CD4-positive, alpha-beta T cell treated with Interleukin-15 for 4 hours (primary cell): ENCODE data around the gene TP53I3.
A peak's percentile ranks its signal among the peaks of the same experiment; 100 is the strongest.
"Not testable (repeated sequence)": the region's sequence is repeated elsewhere in the genome, so short reads cannot be mapped to it uniquely, and the experiment has no call there.

Experiments
- DNase-seq: peaks from one replicate; pipeline ENCODE4 v3.0.0-alpha.2; 2020; ENCODE audit warnings: low spot score

TP53I3 gene

DNA sequence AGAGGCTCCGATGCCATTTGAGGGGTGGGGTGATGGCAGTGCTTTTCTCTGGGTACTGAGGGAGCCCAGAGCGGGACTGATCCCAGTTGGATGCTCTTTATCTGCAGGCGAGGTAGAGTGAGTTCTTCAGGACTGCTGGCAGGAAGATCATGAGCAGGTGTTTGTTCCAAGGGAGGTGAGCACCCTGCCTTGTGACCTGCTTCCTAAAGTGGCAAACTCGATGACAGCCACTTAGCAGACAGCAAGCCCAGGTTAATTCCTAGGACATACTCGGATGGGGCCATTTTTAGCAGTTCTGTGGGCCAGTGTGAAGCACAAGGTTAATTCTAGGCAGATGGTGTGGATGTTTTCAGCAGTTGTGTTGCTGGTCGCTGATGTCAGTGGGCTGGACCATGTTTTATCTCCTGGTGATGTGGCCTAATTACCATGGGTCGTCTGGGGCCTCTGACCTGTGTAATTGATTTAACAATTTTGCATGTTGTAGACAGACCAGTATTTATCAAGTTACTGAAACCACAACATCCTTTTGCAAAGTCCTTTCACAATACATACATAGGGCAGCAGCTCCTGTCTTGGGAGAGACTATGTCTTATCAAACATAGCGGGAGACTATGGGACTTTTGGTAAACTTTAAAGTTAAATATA is 30.1 kb downstream of the TP53I3 start:
- no peak for DNase-seq

- no peak for DNase-seq
Measured at GRCh38 chr2:24052951-24053350, 31.7 kb downstream of the TP53I3 start.

DNA sequence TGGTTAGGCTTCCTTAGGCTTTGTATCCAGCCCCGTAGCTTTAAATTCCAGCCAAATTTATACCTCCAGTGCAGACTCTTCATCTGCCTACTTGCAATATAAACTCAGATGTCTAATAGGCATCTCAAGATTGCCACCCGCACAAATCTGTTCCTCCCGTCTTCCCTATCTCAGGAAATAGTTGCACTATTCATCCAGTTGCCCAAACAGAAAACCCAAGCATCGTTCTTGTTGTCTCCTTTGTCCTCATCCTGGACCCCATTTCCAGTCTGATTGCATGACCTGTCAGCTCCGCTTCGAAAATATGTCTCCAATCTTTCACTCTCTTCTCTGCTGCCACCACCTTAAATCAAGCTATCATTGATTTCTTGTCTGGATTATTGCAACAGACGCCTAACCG is 32.8 kb downstream of the TP53I3 start:
- DNase-seq: no peak

- DNase-seq: no peak
Measured at GRCh38 chr2:24050041-24050979, 34.3 kb downstream of the TP53I3 start.

DNA sequence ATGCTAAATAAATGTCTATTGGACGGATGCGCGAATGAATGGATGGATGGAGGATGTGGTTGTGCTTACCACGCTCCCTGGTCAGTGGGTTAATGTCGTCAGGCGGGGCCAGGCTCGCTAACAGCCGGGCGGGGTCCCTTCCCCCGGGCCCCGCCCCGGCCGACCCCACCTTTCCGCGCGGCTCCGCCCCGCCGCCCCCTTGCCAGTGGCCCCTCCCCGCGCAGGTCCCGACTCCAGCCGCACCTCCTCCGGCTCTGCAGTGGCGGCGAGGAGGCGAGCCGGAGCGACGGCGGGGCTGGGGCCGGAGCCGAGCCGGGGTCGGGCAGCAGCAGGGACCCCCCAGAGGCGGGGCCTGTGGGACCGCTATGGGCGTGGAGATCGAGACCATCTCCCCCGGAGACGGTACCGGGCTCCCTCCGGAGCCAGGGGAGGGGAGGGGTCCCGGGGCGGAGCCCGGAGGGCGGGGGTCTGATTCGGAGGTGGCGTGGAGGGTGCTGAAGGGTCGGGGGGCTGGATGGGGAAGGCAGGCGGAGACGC is 35.1 kb downstream of the TP53I3 start, which contains the start of gene FKBP1B:
Gene FKBP1B, plus strand, starts transcription at position 257 of the 537 bp plus-strand sequence. Its CDS starts 109 bp downstream, at position 366.
- peak; percentile 46 for DNase-seq

GRCh38 chr2:24048769-24049484 is 35.7 kb downstream of the TP53I3 start:
- no peak for DNase-seq

- DNase-seq: no peak
Measured at GRCh38 chr2:24047703-24048033, 37.0 kb downstream of the TP53I3 start.

DNA sequence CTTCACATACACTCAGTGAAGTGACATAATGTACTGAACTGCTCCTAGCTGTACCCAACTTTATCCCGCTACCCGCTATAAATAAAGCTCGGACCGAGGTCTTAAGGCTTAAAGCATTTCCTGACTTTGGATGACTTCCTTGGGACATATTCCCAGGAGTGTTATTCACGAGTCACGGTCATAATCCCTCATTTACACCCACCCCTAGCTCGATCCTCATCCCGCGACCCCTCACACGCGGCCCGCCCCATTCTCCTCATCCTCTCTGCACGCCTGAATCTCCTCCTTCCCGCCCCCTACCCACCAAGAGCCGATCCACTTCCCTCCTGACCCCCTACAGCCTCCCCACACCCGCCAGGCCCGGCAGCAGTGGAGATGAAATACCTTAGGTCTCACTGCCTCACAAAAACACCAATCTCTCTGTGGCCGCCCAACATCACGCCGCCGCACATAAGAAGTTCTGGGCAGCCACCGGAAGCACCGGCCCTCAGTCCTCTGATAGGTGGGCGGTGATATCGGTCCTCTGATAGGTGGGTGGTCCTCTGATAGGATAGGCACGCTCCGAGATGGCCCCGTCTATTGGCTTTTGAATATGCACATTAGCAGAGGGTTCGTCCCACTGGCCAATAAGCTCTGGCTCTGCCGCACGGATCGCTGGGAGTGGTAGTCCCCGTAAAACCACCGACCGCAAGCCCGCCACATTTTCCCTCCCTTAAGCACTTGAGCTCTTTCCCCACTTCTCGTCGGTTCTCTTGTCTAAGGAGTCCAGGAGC is 37.5 kb downstream of the TP53I3 start, which contains the start of gene WDCP:
Gene WDCP, minus strand, starts transcription at position 462 of the 773 bp plus-strand sequence. CDS start 7,897 bp downstream, outside the sequence.
- peak; percentile 95 for DNase-seq

DNA sequence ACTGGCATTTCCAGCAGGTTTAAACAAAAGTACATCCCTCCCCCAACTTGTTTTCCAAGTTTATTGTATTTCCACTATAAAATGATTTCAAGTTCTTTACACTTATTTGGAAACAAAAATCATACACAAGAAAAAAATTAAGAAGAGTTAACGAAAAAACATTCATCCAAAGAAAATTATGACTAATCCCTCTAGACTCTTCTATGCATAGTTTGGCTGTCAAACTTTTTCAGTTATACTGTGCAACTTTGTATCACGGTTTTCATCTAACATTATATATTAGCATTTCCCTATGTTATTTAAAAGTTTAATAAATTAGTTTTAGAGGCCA is 38.1 kb downstream of the TP53I3 start:
- DNase-seq: no peak

GRCh38 chr2:24045511-24046508 is 38.8 kb downstream of the TP53I3 start:
- no peak for DNase-seq

GRCh38 chr2:24043133-24043532 is 41.5 kb downstream of the TP53I3 start:
- DNase-seq: not testable (repeated sequence)

DNA sequence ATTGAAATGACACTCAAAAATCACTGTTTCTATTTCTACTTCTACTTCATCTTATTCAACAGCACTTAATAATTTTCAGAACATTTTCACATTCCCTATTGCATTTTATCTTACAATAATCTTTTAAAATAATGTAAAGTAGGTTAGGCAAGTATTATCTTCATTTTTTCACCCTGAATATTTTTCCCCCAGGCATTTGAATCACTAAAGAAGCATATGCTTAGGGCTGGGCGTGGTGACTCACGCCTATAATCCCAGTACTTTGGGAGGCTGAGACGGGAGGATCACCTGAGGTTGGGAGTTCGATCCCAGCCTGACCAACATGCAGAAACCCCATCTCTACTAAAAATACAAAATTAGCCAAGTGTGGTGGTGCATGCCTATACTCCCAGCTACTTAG is 44.1 kb downstream of the TP53I3 start:
- DNase-seq: no peak

DNA sequence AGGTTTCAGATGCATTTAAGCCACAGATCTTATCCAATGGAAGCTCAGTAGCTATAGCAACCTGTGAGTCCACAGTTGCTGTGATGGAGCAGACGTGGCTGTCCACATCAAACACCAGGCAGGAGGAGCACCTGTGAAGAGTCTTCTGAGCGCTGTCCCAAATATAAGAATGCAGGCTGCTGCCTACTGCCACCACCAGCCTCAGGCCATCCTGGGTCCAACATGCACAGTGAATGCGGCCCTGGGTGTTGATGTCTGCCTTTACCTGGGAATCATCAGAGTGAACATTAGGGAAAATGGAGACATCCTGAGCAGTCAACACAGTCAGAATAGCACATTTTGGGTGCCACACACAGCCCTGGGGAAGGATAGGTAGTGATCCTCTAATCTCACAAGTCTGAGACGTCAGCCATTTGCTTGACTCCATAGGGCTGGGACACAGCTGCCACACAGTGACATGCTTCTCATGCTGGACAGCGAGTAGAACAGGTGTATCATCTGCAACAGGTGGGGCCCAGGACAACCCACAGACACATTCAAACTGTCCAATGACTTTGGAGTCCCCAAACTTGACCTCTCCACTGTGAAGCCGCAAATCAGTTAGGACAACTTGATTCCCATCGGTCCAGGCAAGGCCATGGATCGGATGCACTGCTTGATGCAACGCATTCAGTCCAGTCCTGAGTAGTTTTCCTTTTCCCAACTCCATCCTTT is 45.7 kb downstream of the TP53I3 start:
- DNase-seq: no peak
